Loucy (cell line): ENCODE results near the gene CAST.

Experiments used
- H2AFZ ChIP-seq: fragments of 200-600 bp; sonication (generic); 2 replicates; pipeline ENCODE4 v1.6.0; 2016; ENCODE audit warnings: antibody characterized with exemption, mild to moderate bottlenecking, low read length, moderate library complexity
- H3F3A ChIP-seq: fragments of 200-600 bp; 2 replicates; pipeline ENCODE4 v1.6.0; 2016; ENCODE audit warnings: antibody characterized with exemption, low read depth, mild to moderate bottlenecking
- H3K27me3 ChIP-seq: fragments of 200-600 bp; sonication (generic); 2 replicates; pipeline ENCODE4 v1.6.1; 2014; ENCODE audit warnings: low read length, mild to moderate bottlenecking; ENCODE audit not compliant: insufficient read depth, poor library complexity, severe bottlenecking
- H3K36me3 ChIP-seq: fragments of 200-600 bp; sonication (generic); 2 replicates; pipeline ENCODE4 v1.6.1; 2016; ENCODE audit warnings: low read length; ENCODE audit not compliant: insufficient read depth
- H3K4me1 ChIP-seq: fragments of 200-600 bp; sonication (generic); 2 replicates; pipeline ENCODE4 v1.5.1; 2014; ENCODE audit warnings: low read length, mild to moderate bottlenecking; ENCODE audit not compliant: insufficient read depth, poor library complexity, severe bottlenecking
- H3K4me2 ChIP-seq: fragments of 200-600 bp; sonication (generic); 2 replicates; pipeline ENCODE4 v1.6.0; 2014; ENCODE audit warnings: antibody characterized with exemption, low read length, low read depth, mild to moderate bottlenecking; ENCODE audit not compliant: poor library complexity, severe bottlenecking
- H3K4me3 ChIP-seq: fragments of 200-600 bp; sonication (generic); 2 replicates; pipeline ENCODE4 v1.5.1; 2014; ENCODE audit warnings: low read length, mild to moderate bottlenecking, mixed read lengths; ENCODE audit not compliant: poor library complexity, severe bottlenecking
- H3K79me2 ChIP-seq: fragments of 200-600 bp; sonication (generic); 2 replicates; pipeline ENCODE4 v1.6.1; 2014; ENCODE audit warnings: low read length; ENCODE audit not compliant: insufficient read depth
- H3K9ac ChIP-seq: fragments of 200-600 bp; sonication (generic); 2 replicates; pipeline ENCODE4 v1.6.0; 2014; ENCODE audit warnings: mild to moderate bottlenecking, low read depth, low read length, moderate library complexity; ENCODE audit not compliant: poor library complexity, severe bottlenecking
- H3K9me2 ChIP-seq: fragments of 200-600 bp; sonication (generic); replicated peaks from 2 replicates; pipeline ENCODE4 v1.6.1; 2016; ENCODE audit warnings: low read depth, low read length, mixed read lengths
- H3K9me3 ChIP-seq: fragments of 200-600 bp; sonication (generic); 2 replicates; pipeline ENCODE4 v1.6.1; 2014; ENCODE audit warnings: mild to moderate bottlenecking, antibody characterized with exemption, low read length, low read depth; ENCODE audit not compliant: insufficient read depth
- H4K20me1 ChIP-seq: fragments of 200-600 bp; sonication (generic); 2 replicates; pipeline ENCODE4 v1.6.0; 2014; ENCODE audit warnings: antibody characterized with exemption, low read length, mild to moderate bottlenecking; ENCODE audit not compliant: insufficient read depth, poor library complexity, severe bottlenecking
- CTCF ChIP-seq: fragments of 200-600 bp; sonication (generic); conservative IDR thresholded peaks from 2 replicates; pipeline ENCODE4 v1.5.1; 2014; ENCODE audit warnings: mild to moderate bottlenecking, antibody characterized with exemption, low read length
- EZH2phosphoT487 ChIP-seq: fragments of 200-600 bp; IDR thresholded peaks from 2 replicates; pipeline ENCODE4 v1.6.1; 2018; ENCODE audit warnings: antibody characterized with exemption, mild to moderate bottlenecking, moderate library complexity, borderline replicate concordance

Gene CAST

GRCh38 chr5:96642281-96642640, 19.9 kb upstream of the CAST start:
- Histone ChIP-seq H3K27me3 (no peaks in the 10 kb centered on the region), H3F3A (no peaks in the 10 kb centered on the region), H3K9me2 (no peaks in the 10 kb centered on the region), H3K9me3 (no peaks in the 10 kb centered on the region), H3K36me3 (no peaks in the 10 kb centered on the region), H3K9ac (no peak overlapping the region), H3K4me2 (no peak overlapping the region), H3K79me2 (no peaks in the 10 kb centered on the region), H4K20me1 (no peaks in the 10 kb centered on the region), H2AFZ (no peak overlapping the region), H3K4me3 (no peak overlapping the region), H3K4me1 (no peaks in the 10 kb centered on the region)
- TF ChIP-seq CTCF = no peak
- TF ChIP-seq EZH2phosphoT487 = no peak

GRCh38 chr5:96645091-96645490, 17.1 kb upstream of the CAST start:
- no peaks in the 10 kb centered on the region for H3K9me2 ChIP-seq
- no peak overlapping the region for H3K4me2 ChIP-seq
- H3K4me3 ChIP-seq = no peak overlapping the region
- no peaks in the 10 kb centered on the region for H4K20me1 ChIP-seq
- TF ChIP-seq EZH2phosphoT487 (no peak), CTCF (no peak)
- H2AFZ ChIP-seq = no peak overlapping the region
- H3K79me2 ChIP-seq = no peaks in the 10 kb centered on the region
- H3K27me3 ChIP-seq = no peaks in the 10 kb centered on the region
- H3K36me3 ChIP-seq = no peaks in the 10 kb centered on the region
- H3K4me1 ChIP-seq = peaks cover 7% of the 10 kb centered on the region
- H3F3A ChIP-seq = no peaks in the 10 kb centered on the region
- no peaks in the 10 kb centered on the region for H3K9me3 ChIP-seq
- no peak overlapping the region for H3K9ac ChIP-seq

GRCh38 chr5:96648023-96648422, 14.2 kb upstream of the CAST start:
- TF ChIP-seq EZH2phosphoT487 = no peak
- H4K20me1 ChIP-seq = no peaks in the 10 kb centered on the region
- H3K4me2 ChIP-seq = no peak overlapping the region

GRCh38 chr5:96648593-96648992, 13.6 kb upstream of the CAST start:
- no peaks in the 10 kb centered on the region for H3F3A ChIP-seq
- no peaks in the 10 kb centered on the region for H3K9me2 ChIP-seq
- no peaks in the 10 kb centered on the region for H4K20me1 ChIP-seq
- peaks cover 13% of the 10 kb centered on the region for H3K4me1 ChIP-seq
- H3K9me3 ChIP-seq = no peaks in the 10 kb centered on the region
- no peaks in the 10 kb centered on the region for H3K27me3 ChIP-seq
- TF ChIP-seq CTCF (no peak), EZH2phosphoT487 (no peak)
- no peak overlapping the region for H3K4me2 ChIP-seq
- H3K4me3 ChIP-seq = no peak overlapping the region
- H3K79me2 ChIP-seq = no peaks in the 10 kb centered on the region
- no peak overlapping the region for H3K9ac ChIP-seq
- H2AFZ ChIP-seq = no peak overlapping the region
- no peaks in the 10 kb centered on the region for H3K36me3 ChIP-seq

More at GRCh38 chr5:96648023-96648422, 14.2 kb upstream of the CAST start:
- Histone ChIP-seq H3K27me3 (no peaks in the 10 kb centered on the region), H3K9me3 (no peaks in the 10 kb centered on the region), H3K4me1 (peaks cover 13% of the 10 kb centered on the region), H3K9me2 (no peaks in the 10 kb centered on the region), H3K36me3 (no peaks in the 10 kb centered on the region), H3K79me2 (no peaks in the 10 kb centered on the region), H3K9ac (no peak overlapping the region), H3F3A (no peaks in the 10 kb centered on the region), H3K4me3 (no peak overlapping the region), H2AFZ (peak overlapping the region; percentile 68)
